Nephron (organoid): Measurements from ENCODE around the gene PRIMPOL.
"Not testable (repeated sequence)": the region's sequence is repeated elsewhere in the genome, so short reads cannot be mapped to it uniquely, and the experiment has no call there.

ENCODE experiments used
- H3K27ac Mint-ChIP-seq, 3 experiments: 2 replicates each; pipeline ENCODE4 v1.8.0; 2020; ENCODE audit warnings: mixed read lengths in 3 of 3, mild to moderate bottlenecking in 2 of 3, moderate library complexity in 1 of 3
- H3K27me3 Mint-ChIP-seq: 2 replicates; pipeline ENCODE4 v1.8.0; 2021; ENCODE audit warnings: low read depth, mild to moderate bottlenecking, moderate library complexity, mixed read lengths
- H3K36me3 Mint-ChIP-seq: 2 replicates; pipeline ENCODE4 v1.8.0; 2020; ENCODE audit warnings: low read depth, mixed read lengths
- H3K4me1 Mint-ChIP-seq: 2 replicates; pipeline ENCODE4 v1.8.0; 2020; ENCODE audit warnings: mixed read lengths
- H3K4me3 Mint-ChIP-seq, 3 experiments: 2 replicates each; pipeline ENCODE4 v1.8.0; 2020; ENCODE audit warnings: mild to moderate bottlenecking in 3 of 3, mixed read lengths in 3 of 3, moderate library complexity in 2 of 3
- H3K9me3 Mint-ChIP-seq: 2 replicates; pipeline ENCODE4 v1.8.0; 2020; ENCODE audit warnings: mixed read lengths
- TF ChIP-seq, protein P1 (sequence below), 3 experiments: fragments of 200-600 bp; sonication (generic); IDR thresholded peaks; one replicate each; pipeline ENCODE4 v1.5.0; 2021; ENCODE audit warnings: antibody characterized with exemption in 3 of 3; ENCODE audit not compliant: unreplicated experiment in 3 of 3

Gene PRIMPOL

DNA sequence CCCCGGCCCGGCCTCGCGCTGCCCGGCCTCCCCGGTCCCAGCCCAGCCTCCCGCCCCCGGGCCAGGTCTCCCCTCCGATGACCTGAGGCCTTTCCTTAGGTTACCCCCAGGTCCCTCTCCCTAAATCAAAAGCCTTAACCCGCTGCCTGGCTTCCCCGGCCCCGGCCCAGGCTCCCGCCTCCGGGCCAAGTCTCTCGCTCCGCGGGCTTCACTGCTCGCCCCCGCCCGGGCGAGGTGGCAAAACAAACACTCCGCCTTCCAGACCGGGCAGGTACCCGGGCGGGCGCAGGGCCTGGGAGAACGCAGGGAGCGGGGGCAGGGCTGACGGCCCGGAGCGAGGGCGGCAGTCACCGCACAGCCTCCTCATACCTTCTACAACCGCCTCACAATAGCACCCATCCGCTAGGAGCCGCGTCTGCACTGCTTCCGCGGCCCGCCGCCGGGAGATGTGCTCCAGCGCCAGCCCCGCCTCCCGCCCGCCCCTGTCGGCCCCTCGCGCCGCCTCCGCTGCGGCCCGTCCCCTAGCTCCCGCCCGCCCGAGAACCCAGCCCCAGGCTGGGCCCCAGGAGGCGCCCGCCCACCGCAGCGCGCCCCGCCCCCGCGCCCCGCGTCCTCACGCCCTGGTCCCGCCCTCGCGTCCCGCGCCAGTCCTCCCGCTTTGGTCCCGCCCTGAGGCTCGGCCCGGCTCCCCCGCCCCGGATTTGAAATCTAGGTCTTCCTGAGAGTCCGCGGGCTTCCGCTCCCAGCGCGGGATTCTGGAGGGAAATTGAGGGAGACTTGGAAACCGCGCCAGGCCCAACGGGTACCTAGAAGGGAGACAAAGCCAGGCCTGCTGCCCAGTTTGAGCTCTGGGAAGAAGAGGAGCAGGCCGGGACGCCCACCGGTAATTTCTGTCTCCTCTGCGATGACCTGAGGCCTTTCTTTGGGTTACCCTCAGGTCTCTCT is at the start of gene PRIMPOL, which contains the start of gene CASP3:
PRIMPOL (plus strand) TSS at position 713 of the 945 bp plus-strand sequence. CDS start 7,403 bp downstream, outside the sequence.
CASP3 (minus strand) TSS at position 422 of the 945 bp plus-strand sequence. CDS start 10,994 bp downstream, outside the sequence.
- H3K27ac Mint-ChIP-seq = peak within 1 kb of the TSS; percentile 89 to 98 (median 95)
- peaks cover 14% of the 10 kb centered on the region for H3K36me3 Mint-ChIP-seq
- TF ChIP-seq, protein P1, sequence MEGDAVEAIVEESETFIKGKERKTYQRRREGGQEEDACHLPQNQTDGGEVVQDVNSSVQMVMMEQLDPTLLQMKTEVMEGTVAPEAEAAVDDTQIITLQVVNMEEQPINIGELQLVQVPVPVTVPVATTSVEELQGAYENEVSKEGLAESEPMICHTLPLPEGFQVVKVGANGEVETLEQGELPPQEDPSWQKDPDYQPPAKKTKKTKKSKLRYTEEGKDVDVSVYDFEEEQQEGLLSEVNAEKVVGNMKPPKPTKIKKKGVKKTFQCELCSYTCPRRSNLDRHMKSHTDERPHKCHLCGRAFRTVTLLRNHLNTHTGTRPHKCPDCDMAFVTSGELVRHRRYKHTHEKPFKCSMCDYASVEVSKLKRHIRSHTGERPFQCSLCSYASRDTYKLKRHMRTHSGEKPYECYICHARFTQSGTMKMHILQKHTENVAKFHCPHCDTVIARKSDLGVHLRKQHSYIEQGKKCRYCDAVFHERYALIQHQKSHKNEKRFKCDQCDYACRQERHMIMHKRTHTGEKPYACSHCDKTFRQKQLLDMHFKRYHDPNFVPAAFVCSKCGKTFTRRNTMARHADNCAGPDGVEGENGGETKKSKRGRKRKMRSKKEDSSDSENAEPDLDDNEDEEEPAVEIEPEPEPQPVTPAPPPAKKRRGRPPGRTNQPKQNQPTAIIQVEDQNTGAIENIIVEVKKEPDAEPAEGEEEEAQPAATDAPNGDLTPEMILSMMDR (IDR thresholded peaks at IDR 0.05; ENCODE audit: unreplicated experiment in 3 of 3) = no peak
- peaks cover 56% of the 10 kb centered on the region for H3K4me1 Mint-ChIP-seq
- no peaks in the 10 kb centered on the region for H3K9me3 Mint-ChIP-seq
- H3K27me3 Mint-ChIP-seq = no peaks in the 10 kb centered on the region
- H3K4me3 Mint-ChIP-seq = peak within 1 kb of the TSS; percentile 89 to 95 (median 92)

- not testable (repeated sequence) for H3K27me3 Mint-ChIP-seq, H3K4me1 Mint-ChIP-seq, H3K36me3 Mint-ChIP-seq, H3K27ac Mint-ChIP-seq, H3K4me3 Mint-ChIP-seq
- peaks cover 35% of the 10 kb centered on the region for H3K9me3 Mint-ChIP-seq
Measured at GRCh38 chr4:184600982-184601381, 48.6 kb upstream of the PRIMPOL start.

DNA sequence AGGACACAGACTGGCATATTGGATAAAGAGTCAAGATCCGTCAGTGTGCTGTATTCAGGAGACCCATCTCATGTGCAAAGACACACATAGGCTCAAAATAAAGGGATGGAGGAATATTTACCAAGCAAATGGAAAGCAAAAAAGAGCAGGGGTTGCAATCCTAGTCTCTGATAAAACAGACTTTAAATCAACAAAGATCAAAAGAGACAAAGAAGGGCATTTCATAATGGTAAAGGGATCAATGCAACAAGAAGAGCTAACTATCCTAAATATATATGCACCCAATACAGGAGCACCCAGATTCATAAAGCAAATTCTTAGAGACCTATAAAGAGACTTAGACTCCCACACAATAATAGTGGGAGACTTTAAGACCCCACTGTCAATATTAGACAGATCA is 46.7 kb upstream of the PRIMPOL start:
- not testable (repeated sequence) for H3K27ac Mint-ChIP-seq, H3K27me3 Mint-ChIP-seq, H3K36me3 Mint-ChIP-seq, H3K4me1 Mint-ChIP-seq, H3K4me3 Mint-ChIP-seq
- peaks cover 44% of the 10 kb centered on the region for H3K9me3 Mint-ChIP-seq

DNA sequence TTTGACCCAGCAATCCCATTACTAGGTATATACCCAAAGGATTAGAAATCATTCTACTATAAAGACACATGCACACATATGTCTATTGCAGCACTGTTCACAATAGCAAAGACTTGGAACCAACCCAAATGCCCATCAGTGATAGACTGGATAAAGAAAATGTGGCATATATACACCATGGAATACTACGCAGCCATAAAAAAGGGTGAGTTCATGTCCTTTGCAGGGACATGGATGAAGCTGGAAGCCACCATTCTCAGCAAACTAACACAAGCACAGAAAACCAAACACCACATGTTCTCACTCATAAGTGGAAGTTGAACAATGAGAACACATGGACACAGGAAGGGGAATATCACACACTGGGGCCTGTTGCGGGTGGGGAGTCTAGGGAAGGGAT is 42.1 kb upstream of the PRIMPOL start:
- not testable (repeated sequence) for H3K27ac Mint-ChIP-seq, H3K4me1 Mint-ChIP-seq, H3K36me3 Mint-ChIP-seq, H3K4me3 Mint-ChIP-seq, H3K27me3 Mint-ChIP-seq
- H3K9me3 Mint-ChIP-seq = peaks cover 40% of the 10 kb centered on the region

DNA sequence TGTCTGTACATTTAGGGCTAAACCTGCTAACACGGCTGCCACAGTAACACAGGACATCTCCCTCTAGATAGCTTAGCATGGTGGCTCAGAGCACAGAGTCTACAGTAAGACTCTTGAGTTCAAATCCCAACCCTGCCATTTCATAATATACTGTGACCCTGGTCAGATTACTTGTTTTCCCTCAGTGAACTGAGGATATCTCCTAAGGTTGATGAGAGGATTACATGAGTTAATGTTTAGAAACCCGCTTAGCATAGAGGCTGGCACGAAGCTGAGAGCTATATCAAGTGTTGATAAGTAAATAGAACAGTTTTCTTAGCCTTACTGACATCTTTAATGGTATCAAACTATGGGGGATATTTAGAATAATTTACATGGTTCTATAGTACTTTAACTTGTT is 37.5 kb upstream of the PRIMPOL start:
- peaks cover 12% of the 10 kb centered on the region for H3K9me3 Mint-ChIP-seq
- no peaks in the 10 kb centered on the region for H3K36me3 Mint-ChIP-seq
- H3K27ac Mint-ChIP-seq = no peak overlapping the region
- H3K27me3 Mint-ChIP-seq = peaks cover 3% of the 10 kb centered on the region
- H3K4me3 Mint-ChIP-seq = no peak overlapping the region
- TF ChIP-seq, protein P1 (IDR thresholded peaks at IDR 0.05; ENCODE audit: unreplicated experiment in 3 of 3) = no peak
- H3K4me1 Mint-ChIP-seq = no peaks in the 10 kb centered on the region

DNA sequence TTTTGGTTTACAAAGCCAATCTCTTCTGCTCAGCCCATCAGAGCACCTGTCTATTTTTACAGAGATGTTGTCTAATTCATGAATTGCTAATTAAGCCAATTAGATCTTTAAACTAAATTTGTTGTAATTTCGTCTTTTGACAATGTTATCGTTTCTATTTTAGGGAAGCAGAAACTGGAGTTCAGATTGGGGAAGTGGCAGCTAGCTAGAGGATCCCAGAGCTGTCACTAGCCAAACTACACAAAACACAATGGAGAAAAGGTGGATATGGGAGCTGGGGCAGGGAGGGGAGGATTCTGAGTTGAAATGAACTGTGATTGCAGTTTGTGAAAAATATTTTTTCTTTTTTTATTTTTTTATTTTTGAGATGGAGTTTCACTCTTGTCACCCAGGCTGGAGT is 36.1 kb upstream of the PRIMPOL start:
- Mint-ChIP-seq H3K9me3 (peaks cover 12% of the 10 kb centered on the region), H3K4me1 (no peaks in the 10 kb centered on the region), H3K4me3 (no peak overlapping the region), H3K27ac (no peak overlapping the region), H3K27me3 (peaks cover 3% of the 10 kb centered on the region), H3K36me3 (no peaks in the 10 kb centered on the region)
- TF ChIP-seq, protein P1 (IDR thresholded peaks at IDR 0.05; ENCODE audit: unreplicated experiment in 3 of 3) = no peak

GRCh38 chr4:184614509-184614908 is 35.0 kb upstream of the PRIMPOL start:
- Mint-ChIP-seq H3K4me1 (no peaks in the 10 kb centered on the region), H3K27me3 (peaks cover 3% of the 10 kb centered on the region), H3K36me3 (no peaks in the 10 kb centered on the region), H3K27ac (no peak overlapping the region), H3K9me3 (peaks cover 12% of the 10 kb centered on the region), H3K4me3 (no peak overlapping the region)
- TF ChIP-seq, protein P1 (IDR thresholded peaks at IDR 0.05; ENCODE audit: unreplicated experiment in 3 of 3) = no peak

GRCh38 chr4:184616168-184616567 is 33.4 kb upstream of the PRIMPOL start:
- H3K4me3 Mint-ChIP-seq, H3K27me3 Mint-ChIP-seq, H3K4me1 Mint-ChIP-seq, H3K36me3 Mint-ChIP-seq, H3K27ac Mint-ChIP-seq: not testable (repeated sequence)
- peaks cover 12% of the 10 kb centered on the region for H3K9me3 Mint-ChIP-seq
